Calu3 (cell line): ENCODE results near the gene RPH3AL. TPM values are rescaled to one million over a fixed set of nuclear protein-coding genes. Genes with fewer than 3 reads are reported as not detected.
"Not testable (repeated sequence)": the region's sequence is repeated elsewhere in the genome, so short reads cannot be mapped to it uniquely, and the experiment has no call there.

Experiments
- BruUV-seq: library from RNA; stranded (reverse); fragments of 400-500 nt; replicated peaks from 2 replicates; lab custom pipeline; 2021; lab: Mats Ljungman, UMichigan
- CTCF ChIA-PET: fragments of 300-600 bp; sonication (Branson Sonifier 250); formaldehyde crosslinking; loops from one replicate; lab custom pipeline; 2022; ENCODE audit warnings: antibody characterized with exemption; lab: Charles Lee
- DNase-seq: peaks from one replicate; pipeline ENCODE4 v3.0.0; 2022
- H3K27ac Mint-ChIP-seq: one replicate; pipeline ENCODE4 v1.8.0; 2022; ENCODE audit warnings: mixed read lengths; ENCODE audit not compliant: unreplicated experiment
- H3K27me3 Mint-ChIP-seq: one replicate; pipeline ENCODE4 v1.8.0; 2022; ENCODE audit warnings: mixed read lengths; ENCODE audit not compliant: unreplicated experiment
- H3K36me3 Mint-ChIP-seq: one replicate; pipeline ENCODE4 v1.8.0; 2022; ENCODE audit warnings: mild to moderate bottlenecking, moderate library complexity, mixed read lengths; ENCODE audit not compliant: insufficient read depth, unreplicated experiment
- H3K4me1 Mint-ChIP-seq: one replicate; pipeline ENCODE4 v1.8.0; 2022; ENCODE audit warnings: mild to moderate bottlenecking, low read depth, mixed read lengths; ENCODE audit not compliant: unreplicated experiment
- H3K4me3 Mint-ChIP-seq: one replicate; pipeline ENCODE4 v1.8.0; 2022; ENCODE audit warnings: mild to moderate bottlenecking, low read depth, moderate library complexity, mixed read lengths; ENCODE audit not compliant: unreplicated experiment
- H3K9me3 Mint-ChIP-seq: one replicate; pipeline ENCODE4 v1.8.0; 2022; ENCODE audit warnings: low read depth, mixed read lengths; ENCODE audit not compliant: unreplicated experiment
- intact Hi-C: fragments of 100-400 bp; cut with micrococcal nuclease; formaldehyde crosslinking; loops from one replicate; pipeline ENCODE4 v1.10.0; 2022; ENCODE audit not compliant: unreplicated experiment
- total RNA-seq: library from RNA; stranded (reverse); gene quantifications from 2 replicates; pipeline ENCODE4 v1.2.3, GENCODE V29; 2022
- TF ChIP-seq, protein P1 (sequence below): fragments of 200-600 bp; IDR thresholded peaks from one replicate; pipeline ENCODE4 v1.8.0; 2022; ENCODE audit warnings: antibody characterized with exemption; ENCODE audit not compliant: unreplicated experiment

RPH3AL gene
- total RNA-seq, 1 experiment from 2014 or later: 14.1 TPM

DNA sequence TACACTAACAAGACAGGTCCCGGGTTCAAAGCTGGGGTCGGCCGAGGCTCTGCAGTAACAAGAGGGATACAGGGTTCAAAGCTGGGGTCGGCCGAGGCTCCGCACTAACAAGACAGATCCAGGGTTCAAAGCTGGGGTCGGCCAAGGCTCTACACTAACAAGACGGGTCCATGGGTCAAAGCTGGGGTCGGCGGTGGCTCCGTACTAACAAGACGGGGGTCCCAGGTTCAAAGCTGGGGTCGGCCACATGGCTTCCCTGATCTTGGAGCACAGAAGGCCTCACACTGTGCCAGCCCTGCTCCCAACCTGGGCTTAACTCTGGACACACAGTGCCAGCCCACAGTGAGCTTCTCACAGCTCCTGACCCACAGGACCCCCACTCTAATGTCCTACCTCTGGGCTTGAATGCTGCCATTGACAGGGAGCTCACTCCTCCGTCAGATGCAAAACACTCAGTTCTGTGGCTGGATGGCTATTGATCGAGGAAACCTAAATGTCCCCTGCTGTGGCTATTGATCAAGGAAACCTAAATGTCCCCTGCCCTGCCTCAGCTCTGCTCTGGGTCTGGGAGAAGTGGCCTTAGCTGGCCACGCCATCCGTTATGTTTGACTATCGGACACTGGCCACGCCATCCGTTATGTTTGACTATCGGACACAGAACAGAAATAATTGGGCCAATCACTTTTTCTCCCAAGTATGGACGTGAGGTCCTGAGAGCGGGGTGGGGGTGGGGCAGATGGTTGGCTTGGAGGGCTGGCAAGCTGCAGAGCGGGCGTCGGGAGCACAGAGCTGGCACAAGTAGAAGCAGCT lies 116.6 kb downstream of the RPH3AL start:
- CTCF ChIA-PET: interaction anchor here (0.6 to 1.0 kb wide), 2 partner anchors 71 to 675 kb away, joined by 3 to 5 read pairs; no protein-coding TSS in a partner anchor
- Mint-ChIP-seq H3K36me3 (no peaks in the 10 kb centered on the region), H3K4me3 (no peak overlapping the region), H3K27ac (no peak overlapping the region), H3K4me1 (no peaks in the 10 kb centered on the region), H3K27me3 (no peaks in the 10 kb centered on the region), H3K9me3 (no peaks in the 10 kb centered on the region)
- intact Hi-C loops: no loop called here
- DNase-seq: no peak
- no TSS peak for BruUV-seq
- TF ChIP-seq, protein P1, sequence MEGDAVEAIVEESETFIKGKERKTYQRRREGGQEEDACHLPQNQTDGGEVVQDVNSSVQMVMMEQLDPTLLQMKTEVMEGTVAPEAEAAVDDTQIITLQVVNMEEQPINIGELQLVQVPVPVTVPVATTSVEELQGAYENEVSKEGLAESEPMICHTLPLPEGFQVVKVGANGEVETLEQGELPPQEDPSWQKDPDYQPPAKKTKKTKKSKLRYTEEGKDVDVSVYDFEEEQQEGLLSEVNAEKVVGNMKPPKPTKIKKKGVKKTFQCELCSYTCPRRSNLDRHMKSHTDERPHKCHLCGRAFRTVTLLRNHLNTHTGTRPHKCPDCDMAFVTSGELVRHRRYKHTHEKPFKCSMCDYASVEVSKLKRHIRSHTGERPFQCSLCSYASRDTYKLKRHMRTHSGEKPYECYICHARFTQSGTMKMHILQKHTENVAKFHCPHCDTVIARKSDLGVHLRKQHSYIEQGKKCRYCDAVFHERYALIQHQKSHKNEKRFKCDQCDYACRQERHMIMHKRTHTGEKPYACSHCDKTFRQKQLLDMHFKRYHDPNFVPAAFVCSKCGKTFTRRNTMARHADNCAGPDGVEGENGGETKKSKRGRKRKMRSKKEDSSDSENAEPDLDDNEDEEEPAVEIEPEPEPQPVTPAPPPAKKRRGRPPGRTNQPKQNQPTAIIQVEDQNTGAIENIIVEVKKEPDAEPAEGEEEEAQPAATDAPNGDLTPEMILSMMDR: no peak

DNA sequence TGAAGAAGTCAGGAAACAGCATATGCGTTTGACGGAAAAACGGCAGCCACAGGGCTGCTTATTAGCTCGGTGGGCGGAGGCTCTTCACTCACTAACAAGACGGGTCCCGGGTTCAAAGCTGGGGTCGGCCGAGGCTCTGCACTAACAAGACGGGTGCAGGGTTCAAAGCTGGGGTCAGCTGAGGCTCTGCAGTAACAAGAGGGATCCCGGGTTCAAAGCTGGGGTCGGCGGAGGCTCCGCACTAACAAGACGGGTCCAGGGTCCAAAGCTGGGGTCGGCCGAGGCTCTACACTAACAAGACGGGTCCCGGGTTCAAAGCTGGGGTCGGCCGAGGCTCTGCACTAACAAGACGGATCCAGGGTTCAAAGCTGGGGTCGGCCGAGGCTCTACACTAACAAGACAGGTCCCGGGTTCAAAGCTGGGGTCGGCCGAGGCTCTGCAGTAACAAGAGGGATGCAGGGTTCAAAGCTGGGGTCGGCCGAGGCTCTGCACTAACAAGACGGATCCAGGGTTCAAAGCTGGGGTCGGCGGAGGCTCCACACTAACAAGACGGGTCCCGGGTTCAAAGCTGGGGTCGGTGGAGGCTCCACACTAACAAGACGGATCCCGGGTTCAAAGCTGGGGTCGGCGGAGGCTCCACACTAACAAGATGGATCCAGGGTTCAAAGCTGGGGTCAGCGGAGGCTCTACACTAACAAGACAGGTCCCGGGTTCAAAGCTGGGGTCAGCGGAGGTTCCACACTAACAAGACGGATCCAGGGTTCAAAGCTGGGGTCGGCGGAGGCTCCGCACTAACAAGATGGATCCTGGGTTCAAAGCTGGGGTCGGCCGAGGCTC lies 117.4 kb downstream of the RPH3AL start:
- H3K27ac Mint-ChIP-seq, H3K4me3 Mint-ChIP-seq, H3K4me1 Mint-ChIP-seq, H3K36me3 Mint-ChIP-seq, H3K27me3 Mint-ChIP-seq, BruUV-seq, DNase-seq, H3K9me3 Mint-ChIP-seq, intact Hi-C loops: not testable (repeated sequence)
- CTCF ChIA-PET: interaction anchor here (0.6 to 1.0 kb wide), 2 partner anchors 70 to 676 kb away, joined by 3 to 5 read pairs; no protein-coding TSS in a partner anchor

DNA sequence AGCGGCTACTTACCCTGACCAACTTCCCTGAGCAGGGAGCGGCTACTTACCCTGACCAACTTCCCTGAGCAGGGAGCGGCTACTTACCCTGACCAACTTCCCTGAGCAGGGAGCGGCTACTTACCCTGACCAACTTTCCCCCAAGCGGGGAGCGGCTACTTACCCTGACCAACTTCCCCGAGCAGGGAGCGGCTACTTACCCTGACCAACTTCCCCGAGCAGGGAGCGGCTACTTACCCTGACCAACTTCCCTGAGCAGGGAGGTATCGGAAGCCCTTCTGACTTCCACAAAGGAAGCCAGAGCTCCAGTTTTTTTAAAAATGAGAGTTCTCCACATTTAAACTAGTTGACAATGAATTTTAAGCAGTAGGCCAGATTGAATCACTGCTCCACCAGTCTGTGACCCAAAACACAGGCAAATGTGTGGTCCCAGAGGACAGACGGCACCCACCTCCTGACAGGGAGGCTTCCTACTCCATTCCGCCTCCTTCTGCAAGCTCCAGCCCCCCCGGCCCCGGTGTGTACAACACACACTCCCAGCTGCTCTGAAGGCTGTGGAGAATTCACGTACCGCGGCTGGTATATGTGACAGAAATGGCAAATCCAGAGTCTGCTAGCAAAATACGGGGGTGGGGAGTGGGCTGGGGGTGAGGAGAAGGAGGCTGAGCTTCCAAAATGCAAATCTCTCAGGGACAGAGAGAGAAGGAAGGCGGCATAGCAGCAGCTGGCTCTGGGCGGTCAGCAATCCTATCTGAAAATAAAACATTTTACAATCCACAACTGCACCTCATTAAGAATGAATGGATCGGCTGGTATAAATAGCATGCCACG lies 118.2 kb downstream of the RPH3AL start:
- CTCF ChIA-PET, H3K27ac Mint-ChIP-seq, H3K4me1 Mint-ChIP-seq, DNase-seq, intact Hi-C loops, H3K9me3 Mint-ChIP-seq, H3K4me3 Mint-ChIP-seq, BruUV-seq, H3K36me3 Mint-ChIP-seq, H3K27me3 Mint-ChIP-seq: not testable (repeated sequence)

DNA sequence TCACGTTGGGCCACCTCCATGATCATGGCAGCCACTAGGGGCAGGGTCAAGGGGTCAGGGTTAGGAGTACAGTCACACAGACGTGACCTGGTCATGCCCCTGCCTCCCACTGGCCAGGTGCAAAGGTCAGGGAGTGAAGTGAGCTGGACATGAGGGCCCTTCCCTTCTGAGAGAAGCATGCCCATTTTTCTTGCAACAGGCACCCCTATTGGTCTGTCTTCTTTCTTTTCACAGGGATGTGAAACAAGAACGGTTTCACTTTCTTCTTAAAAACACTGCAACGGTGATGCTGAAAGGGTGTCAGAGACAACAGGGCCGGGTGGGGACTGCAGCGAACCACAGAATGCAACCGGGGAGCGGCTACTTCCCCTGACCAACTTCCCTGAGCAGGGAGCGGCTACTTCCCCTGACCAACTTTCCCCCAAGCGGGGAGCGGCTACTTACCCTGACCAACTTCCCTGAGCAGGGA lies 119.1 kb downstream of the RPH3AL start:
- CTCF ChIA-PET: no interaction called here
- intact Hi-C loops: no loop called here
- DNase-seq: no peak
- Mint-ChIP-seq H3K36me3 (no peaks in the 10 kb centered on the region), H3K27me3 (no peaks in the 10 kb centered on the region), H3K4me1 (no peaks in the 10 kb centered on the region), H3K27ac (no peak overlapping the region), H3K4me3 (no peak overlapping the region), H3K9me3 (no peaks in the 10 kb centered on the region)
- BruUV-seq: no TSS peak
- TF ChIP-seq, protein P1: no peak
